IMR-90 (cell line): ENCODE results near the gene UBP1. TPM values are rescaled to one million over a fixed set of nuclear protein-coding genes. Genes with fewer than 3 reads are reported as not detected.

Experiments
- ATAC-seq: fragments of 200-7000 bp; cut with Tn5 transposase; 2 replicates; pipeline ENCODE4 v1.9.1; 2020; ENCODE audit warnings: low read depth, mild to moderate bottlenecking, moderate library complexity
- Bru-seq: library from RNA; stranded (reverse); fragments of 400-500 nt; gene quantifications from one replicate; lab custom pipeline; 2021; lab: Mats Ljungman, UMichigan
- BruChase-seq, 2 experiments: library from RNA; stranded (reverse); fragments of 400-500 nt; gene quantifications; one replicate each; lab custom pipeline; 2021; lab: Mats Ljungman, UMichigan
- BruUV-seq: library from RNA; stranded (reverse); fragments of 400-500 nt; replicated peaks from 2 replicates; lab custom pipeline; 2021; lab: Mats Ljungman, UMichigan
- CTCF ChIA-PET: fragments of 300-600 bp; formaldehyde crosslinking; extraction: SDS; loops from one replicate; lab custom pipeline; 2021; ENCODE audit warnings: antibody characterized with exemption; lab: Yijun Ruan, JAX
- POLR2A ChIA-PET: fragments of 300-600 bp; sonication (Branson Sonifier 250); formaldehyde crosslinking; loops from one replicate; lab custom pipeline; 2022; ENCODE audit warnings: antibody characterized with exemption; ENCODE audit not compliant: unreplicated experiment; lab: Charles Lee
- DNase-seq: peaks from one replicate; pipeline ENCODE4 v3.0.0; 2013
- H2AFZ ChIP-seq: replicated peaks from 2 replicates; pipeline ENCODE3; 2013; ENCODE audit warnings: low read length, mild to moderate bottlenecking; ENCODE audit not compliant: poor library complexity
- H2AK5ac ChIP-seq: 2 replicates; pipeline ENCODE4 v1.6.1; 2013; ENCODE audit warnings: low read depth, low read length, inconsistent platforms
- H2AK9ac ChIP-seq: replicated peaks from 2 replicates; pipeline ENCODE3; 2013; ENCODE audit warnings: mild to moderate bottlenecking, low read depth, low read length, moderate library complexity; ENCODE audit not compliant: poor library complexity
- H2BK120ac ChIP-seq: 2 replicates; pipeline ENCODE4 v1.6.1; 2013; ENCODE audit warnings: low read depth, low read length, inconsistent platforms
- H2BK15ac ChIP-seq: 3 replicates; pipeline ENCODE4 v1.6.1; 2013; ENCODE audit warnings: low read depth, low read length, inconsistent platforms
- H2BK20ac ChIP-seq: 2 replicates; pipeline ENCODE4 v1.6.1; 2013; ENCODE audit warnings: low read depth, mild to moderate bottlenecking, inconsistent platforms, low read length, moderate library complexity
- H2BK5ac ChIP-seq: 2 replicates; pipeline ENCODE4 v1.6.1; 2013; ENCODE audit warnings: mild to moderate bottlenecking, low read depth, low read length, inconsistent platforms; ENCODE audit not compliant: poor library complexity, severe bottlenecking
- H3K14ac ChIP-seq: replicated peaks from 2 replicates; pipeline ENCODE4 v1.6.1; 2013; ENCODE audit warnings: low read depth, low read length, inconsistent platforms
- H3K18ac ChIP-seq: 2 replicates; pipeline ENCODE4 v1.6.1; 2013; ENCODE audit warnings: low read depth, low read length, control low read depth
- H3K23ac ChIP-seq: 2 replicates; pipeline ENCODE4 v1.6.1; 2013; ENCODE audit warnings: low read depth, low read length, inconsistent platforms
- H3K27ac ChIP-seq: 2 replicates; pipeline ENCODE4 v1.5.1; 2013; ENCODE audit warnings: mild to moderate bottlenecking, control low read depth, low read length; ENCODE audit not compliant: insufficient read depth
- H3K27me3 ChIP-seq: 2 replicates; pipeline ENCODE4 v1.6.1; 2013; ENCODE audit warnings: low read length; ENCODE audit not compliant: control insufficient read depth, insufficient read depth
- H3K36me3 ChIP-seq: 2 replicates; pipeline ENCODE4 v1.6.1; 2013; ENCODE audit warnings: low read length, mixed read lengths; ENCODE audit not compliant: control insufficient read depth, insufficient read depth
- H3K4ac ChIP-seq: 2 replicates; pipeline ENCODE4 v1.6.1; 2013; ENCODE audit warnings: low read depth, low read length, inconsistent platforms
- H3K4me1 ChIP-seq: 2 replicates; pipeline ENCODE4 v1.6.1; 2013; ENCODE audit warnings: low read length, mixed read lengths; ENCODE audit not compliant: control insufficient read depth, insufficient read depth
- H3K4me2 ChIP-seq: 2 replicates; pipeline ENCODE4 v1.6.1; 2013; ENCODE audit warnings: low read depth, mild to moderate bottlenecking, control low read depth, low read length, moderate library complexity
- H3K4me3 ChIP-seq: 2 replicates; pipeline ENCODE4 v1.5.1; 2013; ENCODE audit warnings: low read depth, mild to moderate bottlenecking, control low read depth, low read length, moderate library complexity; ENCODE audit not compliant: insufficient read depth
- H3K56ac ChIP-seq: 2 replicates; pipeline ENCODE4 v1.6.1; 2013; ENCODE audit warnings: low read length, inconsistent platforms; ENCODE audit not compliant: insufficient read depth; ENCODE audit errors: extremely low read depth
- H3K79me1 ChIP-seq, 2 experiments: 2 replicates each; pipeline ENCODE4 v1.6.1; 2013; ENCODE audit warnings: low read length in 2 of 2, inconsistent platforms in 1 of 2, low read depth in 1 of 2
- H3K9ac ChIP-seq: 2 replicates; pipeline ENCODE4 v1.6.1; 2013; ENCODE audit warnings: low read depth, low read length, control low read depth
- H3K9me1 ChIP-seq: 2 replicates; pipeline ENCODE4 v1.6.1; 2013; ENCODE audit warnings: low read length, inconsistent platforms; ENCODE audit not compliant: insufficient read depth
- H3K9me3 ChIP-seq: 2 replicates; pipeline ENCODE4 v1.6.1; 2013; ENCODE audit warnings: low read length; ENCODE audit not compliant: control insufficient read depth, insufficient read depth
- H4K20me1 ChIP-seq: 2 replicates; pipeline ENCODE4 v1.6.1; 2013; ENCODE audit warnings: low read length, inconsistent platforms; ENCODE audit not compliant: insufficient read depth
- H4K5ac ChIP-seq: 2 replicates; pipeline ENCODE4 v1.6.1; 2013; ENCODE audit warnings: mild to moderate bottlenecking, low read depth, low read length, control low read depth
- H4K8ac ChIP-seq, 2 experiments: 2 replicates each; pipeline ENCODE4 v1.6.1; 2013; ENCODE audit warnings: low read depth in 2 of 2, low read length in 2 of 2, control low read depth in 1 of 2, inconsistent platforms in 1 of 2
- H4K91ac ChIP-seq: 2 replicates; pipeline ENCODE4 v1.6.1; 2013; ENCODE audit warnings: low read depth, low read length, inconsistent platforms; ENCODE audit not compliant: insufficient read depth
- BHLHE40 ChIP-seq: fragments of 150-350 bp; IDR thresholded peaks from 2 replicates; pipeline ENCODE4 v1.6.1; 2016; ENCODE audit warnings: mild to moderate bottlenecking, low read depth, low read length
- CHD1 ChIP-seq: IDR thresholded peaks from 2 replicates; pipeline ENCODE4 v1.6.1; 2012; ENCODE audit warnings: low read depth, low read length, improper control_type of control experiment
- FOS ChIP-seq: fragments of 150-350 bp; IDR thresholded peaks from 2 replicates; pipeline ENCODE4 v1.6.1; 2016; ENCODE audit warnings: low read depth, low read length
- MAFK ChIP-seq: IDR thresholded peaks from 2 replicates; pipeline ENCODE4 v1.6.1; 2012; ENCODE audit warnings: low read depth, low read length, improper control_type of control experiment
- MAZ ChIP-seq: IDR thresholded peaks from 2 replicates; pipeline ENCODE4 v1.6.1; 2012; ENCODE audit warnings: low read depth, mild to moderate bottlenecking, low read length, improper control_type of control experiment, moderate library complexity, borderline replicate concordance
- POLR2A ChIP-seq: IDR thresholded peaks from 2 replicates; pipeline ENCODE4 v1.6.1; 2012; ENCODE audit warnings: mild to moderate bottlenecking, low read depth, low read length
- RAD21 ChIP-seq: IDR thresholded peaks from 2 replicates; pipeline ENCODE4 v1.6.1; 2012; ENCODE audit warnings: low read length, improper control_type of control experiment
- RCOR1 ChIP-seq: IDR thresholded peaks from 2 replicates; pipeline ENCODE4 v1.6.1; 2012; ENCODE audit warnings: mild to moderate bottlenecking, low read length, improper control_type of control experiment; ENCODE audit not compliant: insufficient replicate concordance
- RFX5 ChIP-seq: IDR thresholded peaks from 2 replicates; pipeline ENCODE4 v1.8.0; 2012; ENCODE audit warnings: low read depth, mild to moderate bottlenecking, low read length, moderate library complexity
- SMC3 ChIP-seq: fragments of 150-350 bp; IDR thresholded peaks from 2 replicates; pipeline ENCODE4 v1.6.1; 2016; ENCODE audit warnings: low read depth, mild to moderate bottlenecking, antibody characterized with exemption, low read length, moderate library complexity
- WGBS, 2 experiments: methylation state at CpG; one replicate each; pipeline versions ENCODE4 v1.1.5 to v1.1.7; 2013; ENCODE audit warnings: missing lambda C conversion rate in 2 of 2; ENCODE audit not compliant: insufficient read length in 1 of 2; ENCODE audit errors: extremely low coverage in 2 of 2; 5-methylcytosine and 5-hydroxymethylcytosine counted together
- dilution Hi-C: fragments of 300-500 bp; cut with HindIII; formaldehyde crosslinking; loops from one replicate; pipeline ENCODE4 v1.14.3; 2018; ENCODE audit warnings: low sequenced_read_pairs; ENCODE audit not compliant: unreplicated experiment
- in situ Hi-C: fragments of 300-500 bp; cut with MboI; formaldehyde crosslinking; loops from 3 replicates; pipeline ENCODE4 v1.14.3; 2019; ENCODE audit warnings: low sequenced_read_pairs, inconsistent platforms, mixed read lengths
- intact Hi-C: fragments of 100-400 bp; cut with micrococcal nuclease; formaldehyde crosslinking; loops from 2 replicates; pipeline ENCODE4 v1.10.0; 2022
- long read RNA-seq: library from polyadenylated mRNA; unstranded; transcript quantifications from one replicate; pipeline ENCODE4 v2.0.0, GENCODE V29; 2021; ENCODE audit not compliant: unreplicated experiment
- polyA plus RNA-seq, 3 experiments: library from polyadenylated mRNA; depleted of rRNA; stranded (reverse); fragments of >200 nt; gene quantifications; 2 replicates each; pipeline ENCODE4 v1.2.3, GENCODE V29; 2012; ENCODE audit warnings: low replicate concordance in 1 of 3
- total RNA-seq: library from RNA; depleted of rRNA; stranded (reverse); fragments of >200 nt; gene quantifications from 2 replicates; pipeline ENCODE4 v1.2.3, GENCODE V29; 2012; rRNA removed
- TF ChIP-seq, protein P1 (sequence below): conservative IDR thresholded peaks from 2 replicates; pipeline ENCODE4 v1.5.1; 2012; ENCODE audit warnings: mild to moderate bottlenecking, low read depth, low read length, improper control_type of control experiment

Gene UBP1, protein sequence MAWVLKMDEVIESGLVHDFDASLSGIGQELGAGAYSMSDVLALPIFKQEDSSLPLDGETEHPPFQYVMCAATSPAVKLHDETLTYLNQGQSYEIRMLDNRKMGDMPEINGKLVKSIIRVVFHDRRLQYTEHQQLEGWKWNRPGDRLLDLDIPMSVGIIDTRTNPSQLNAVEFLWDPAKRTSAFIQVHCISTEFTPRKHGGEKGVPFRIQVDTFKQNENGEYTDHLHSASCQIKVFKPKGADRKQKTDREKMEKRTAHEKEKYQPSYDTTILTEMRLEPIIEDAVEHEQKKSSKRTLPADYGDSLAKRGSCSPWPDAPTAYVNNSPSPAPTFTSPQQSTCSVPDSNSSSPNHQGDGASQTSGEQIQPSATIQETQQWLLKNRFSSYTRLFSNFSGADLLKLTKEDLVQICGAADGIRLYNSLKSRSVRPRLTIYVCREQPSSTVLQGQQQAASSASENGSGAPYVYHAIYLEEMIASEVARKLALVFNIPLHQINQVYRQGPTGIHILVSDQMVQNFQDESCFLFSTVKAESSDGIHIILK
- total RNA-seq (56.3 and 68.6 TPM in 2 replicates), polyA plus RNA-seq (2012; rRNA removed) (69.1 and 73.8 TPM in 2 replicates), Bru-seq, nascent RNA (percentile 91 among the genes with signal in this experiment), BruChase-seq, experiment 1, labeled RNA remaining after a 6-hour chase (percentile 89 among the genes with signal in this experiment), BruChase-seq, experiment 2, labeled RNA remaining after a 2-hour chase (percentile 92 among the genes with signal in this experiment)
- polyA plus RNA-seq (2012; cell fraction: cytosol; rRNA removed): 12.4 and 31.0 TPM in 2 replicates
- polyA plus RNA-seq (2012; cell fraction: nucleus; rRNA removed; ENCODE audit: low replicate concordance): 45.9 and 251 TPM in 2 replicates
- long read RNA-seq, full-length matches to known transcripts: 22 of 44 reads
- long read RNA-seq, partial matches to known transcripts: 10 of 44 reads
- long read RNA-seq, other reads (novel, unspliced or antisense): 12 of 44 reads

- Histone ChIP-seq H2BK120ac (peak within 1 kb of the TSS; percentile 74), H3K9me3 (no peaks in the 10 kb centered on the region), H3K4me3 (peak within 1 kb of the TSS; percentile 73), H2BK15ac (no peak within 1 kb of the TSS; the same call in 2 of the 3 replicates), H2AFZ (peak within 1 kb of the TSS; percentile 94), H3K4me1 (peaks cover 2% of the 10 kb centered on the region), H3K27me3 (no peaks in the 10 kb centered on the region), H4K8ac (peak within 1 kb of the TSS; percentile 78 to 86), H4K91ac (peak within 1 kb of the TSS; percentile 88), H3K18ac (peak within 1 kb of the TSS; percentile 62), H3K9ac (peak within 1 kb of the TSS; percentile 91), H2BK5ac (peak within 1 kb of the TSS; percentile 89), H3K79me1 (peaks cover 6 to 20% of the 10 kb centered on the region in 2 experiments; a peak in 2 of 4 replicates), H2BK20ac (no peak within 1 kb of the TSS), H3K4me2 (peak within 1 kb of the TSS; percentile 82), H3K56ac (peak within 1 kb of the TSS; percentile 85), H3K36me3 (no peaks in the 10 kb centered on the region), H3K23ac (peak within 1 kb of the TSS; percentile 69), H2AK5ac (peak within 1 kb of the TSS; percentile 35; the same call in 1 of the 2 replicates), H4K20me1 (peaks cover 28% of the 10 kb centered on the region), H2AK9ac (peak within 1 kb of the TSS; percentile 96), H3K14ac (peak within 1 kb of the TSS; percentile 85), H3K9me1 (peaks cover 3% of the 10 kb centered on the region), H4K5ac (peak within 1 kb of the TSS; percentile 75), H3K27ac (peak within 1 kb of the TSS; percentile 92), H3K4ac (peak within 1 kb of the TSS; percentile 88)
- ChIA-PET CTCF (interaction anchor here (1.4 to 1.6 kb wide), 2 partner anchors 11 to 20 kb away, joined by 4 read pairs; no protein-coding TSS in a partner anchor), POLR2A (no interaction called here)
- in situ Hi-C loops: no loop called here
- WGBS, 2 experiments: 0% methylated on average over 16 of the region's 68 CpGs; no CpG with 5 or more reads in 1 of the 2 experiments
- BruUV-seq: no TSS peak
- DNase-seq: peak; percentile 100
- dilution Hi-C loops: no loop called here
- intact Hi-C loops: loop anchor here (2.0 kb wide), 1 partner anchor 310 kb away; no protein-coding TSS in a partner anchor
- ATAC-seq: peak; percentile 91
- no peak for TF ChIP-seq SMC3
- no peak for TF ChIP-seq RCOR1
- peak; percentile 76; the same call in 1 of the 2 replicates for TF ChIP-seq BHLHE40
- TF ChIP-seq RAD21: no peak
- no peak for TF ChIP-seq FOS
- TF ChIP-seq MAFK: peak; percentile 67
- TF ChIP-seq CHD1: no peak
- peak; percentile 69 for TF ChIP-seq RFX5
- peak; percentile 91 for TF ChIP-seq POLR2A
- peak; percentile 83; the same call in 1 of the 2 replicates for TF ChIP-seq MAZ
- TF ChIP-seq, protein P1, sequence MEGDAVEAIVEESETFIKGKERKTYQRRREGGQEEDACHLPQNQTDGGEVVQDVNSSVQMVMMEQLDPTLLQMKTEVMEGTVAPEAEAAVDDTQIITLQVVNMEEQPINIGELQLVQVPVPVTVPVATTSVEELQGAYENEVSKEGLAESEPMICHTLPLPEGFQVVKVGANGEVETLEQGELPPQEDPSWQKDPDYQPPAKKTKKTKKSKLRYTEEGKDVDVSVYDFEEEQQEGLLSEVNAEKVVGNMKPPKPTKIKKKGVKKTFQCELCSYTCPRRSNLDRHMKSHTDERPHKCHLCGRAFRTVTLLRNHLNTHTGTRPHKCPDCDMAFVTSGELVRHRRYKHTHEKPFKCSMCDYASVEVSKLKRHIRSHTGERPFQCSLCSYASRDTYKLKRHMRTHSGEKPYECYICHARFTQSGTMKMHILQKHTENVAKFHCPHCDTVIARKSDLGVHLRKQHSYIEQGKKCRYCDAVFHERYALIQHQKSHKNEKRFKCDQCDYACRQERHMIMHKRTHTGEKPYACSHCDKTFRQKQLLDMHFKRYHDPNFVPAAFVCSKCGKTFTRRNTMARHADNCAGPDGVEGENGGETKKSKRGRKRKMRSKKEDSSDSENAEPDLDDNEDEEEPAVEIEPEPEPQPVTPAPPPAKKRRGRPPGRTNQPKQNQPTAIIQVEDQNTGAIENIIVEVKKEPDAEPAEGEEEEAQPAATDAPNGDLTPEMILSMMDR: 0 out of 2 replicates have a peak, but pooled peaks have one; percentile 9
Observed at GRCh38 chr3:33440328-33441224, at the start of gene UBP1. Gene UBP1, minus strand, starts transcription at chr3:33440405. Its CDS starts 557 bp downstream, at chr3:33439848.
